Left lung (tissue), 10 donors: Measurements from ENCODE around the gene DMD. TPM values are rescaled to one million over a fixed set of nuclear protein-coding genes. Genes with fewer than 3 reads are reported as not detected.

Source experiments
- ATAC-seq: fragments of 200-7000 bp; cut with Tn5 transposase; one replicate; pipeline ENCODE4 v1.9.1; 2020; ENCODE audit warnings: moderate library complexity
- DNase-seq, 4 donors: peaks; one replicate each; pipeline ENCODE4 v3.0.0-alpha.2; 2013 to 2020
- H3K27ac ChIP-seq, 2 donors: fragments of 200-600 bp; sonication (generic) in 1 of 2; one replicate each; pipeline versions ENCODE4 v1.5.0 to v1.8.0; 2020 to 2021
- H3K27me3 ChIP-seq, 2 donors: fragments of 200-600 bp; sonication (generic) in 1 of 2; one replicate each; pipeline versions ENCODE4 v1.5.0 to v1.8.0; 2020 to 2021
- H3K36me3 ChIP-seq, 2 donors: fragments of 200-600 bp; sonication (generic) in 1 of 2; one replicate each; pipeline versions ENCODE4 v1.5.0 to v1.8.0; 2020 to 2021
- H3K4me1 ChIP-seq, 2 donors: fragments of 200-600 bp; one replicate each; pipeline ENCODE4 v1.8.0; 2021
- H3K4me3 ChIP-seq, 2 donors: fragments of 200-600 bp; sonication (generic) in 1 of 2; one replicate each; pipeline versions ENCODE4 v1.5.0 to v1.8.0; 2020 to 2021; ENCODE audit warnings: mild to moderate bottlenecking in 1 of 2
- H3K9me3 ChIP-seq, 2 donors: fragments of 200-600 bp; sonication (generic) in 1 of 2; one replicate each; pipeline versions ENCODE4 v1.5.0 to v1.8.0; 2020 to 2021
- intact Hi-C, 2 donors: fragments of 100-400 bp; cut with DNase I; formaldehyde crosslinking; loops; one replicate each; pipeline versions ENCODE4 v1.11.2 to v1.14.2; 2022
- polyA plus RNA-seq, 6 donors: library from polyadenylated mRNA; unstranded; fragments of 120-200 nt; gene quantifications; one replicate each; pipeline ENCODE4 v1.2.1, GENCODE V29; 2013; ENCODE audit not compliant: insufficient read length in 6 of 6
- total RNA-seq, 2 donors: library from RNA; stranded (reverse); fragmentation: NEBNext Ultra II Directional; extraction: Animal tissue kit (Norgen Biotek cat#: 25700); gene quantifications; one replicate each; pipeline ENCODE4 v1.2.1, GENCODE V29; 2021
- TF ChIP-seq, protein P1 (sequence below), 2 donors: fragments of 200-600 bp; sonication (generic) in 1 of 2; IDR thresholded peaks; one replicate each; pipeline versions ENCODE4 v1.5.0 to v1.8.0; 2021; ENCODE audit warnings: antibody characterized with exemption in 2 of 2
- donor health status: DM: no; HTN: yes; CAD: no.
- donor health status: DM: no; HTN: no; CAD: no.

Gene DMD
- total and polyA plus RNA-seq, 8 donors: 16.6 to 68.8 (median 54.0) TPM

DNA sequence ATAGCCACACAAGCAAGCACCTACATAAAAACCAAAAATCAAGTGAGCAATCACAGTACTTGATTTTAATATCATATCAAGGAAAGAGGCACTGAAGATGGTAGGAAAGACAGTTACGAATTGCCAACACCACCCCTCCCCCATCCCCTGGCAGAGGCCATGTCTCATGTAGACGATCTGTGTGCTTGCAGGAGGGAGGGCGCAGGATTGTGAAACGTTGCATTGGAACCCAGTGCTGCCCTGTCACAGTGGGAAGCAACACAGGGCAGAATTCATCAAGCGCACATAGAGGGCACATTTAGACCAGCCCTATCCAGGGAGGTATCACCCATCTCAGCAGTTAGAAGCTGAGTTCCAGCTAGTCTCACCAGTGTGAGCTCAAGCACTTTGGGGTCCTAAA is 359.8 kb downstream of the DMD start:
- Histone ChIP-seq H3K27ac (no peak overlapping the region), H3K36me3 (no peaks in the 10 kb centered on the region), H3K4me3 (no peak overlapping the region), H3K27me3 (no peaks in the 10 kb centered on the region), H3K4me1 (no peaks in the 10 kb centered on the region), H3K9me3 (no peaks in the 10 kb centered on the region)
- DNase-seq: no peak
- intact Hi-C loops: no loop called here
- no peak for ATAC-seq
- TF ChIP-seq, protein P1, sequence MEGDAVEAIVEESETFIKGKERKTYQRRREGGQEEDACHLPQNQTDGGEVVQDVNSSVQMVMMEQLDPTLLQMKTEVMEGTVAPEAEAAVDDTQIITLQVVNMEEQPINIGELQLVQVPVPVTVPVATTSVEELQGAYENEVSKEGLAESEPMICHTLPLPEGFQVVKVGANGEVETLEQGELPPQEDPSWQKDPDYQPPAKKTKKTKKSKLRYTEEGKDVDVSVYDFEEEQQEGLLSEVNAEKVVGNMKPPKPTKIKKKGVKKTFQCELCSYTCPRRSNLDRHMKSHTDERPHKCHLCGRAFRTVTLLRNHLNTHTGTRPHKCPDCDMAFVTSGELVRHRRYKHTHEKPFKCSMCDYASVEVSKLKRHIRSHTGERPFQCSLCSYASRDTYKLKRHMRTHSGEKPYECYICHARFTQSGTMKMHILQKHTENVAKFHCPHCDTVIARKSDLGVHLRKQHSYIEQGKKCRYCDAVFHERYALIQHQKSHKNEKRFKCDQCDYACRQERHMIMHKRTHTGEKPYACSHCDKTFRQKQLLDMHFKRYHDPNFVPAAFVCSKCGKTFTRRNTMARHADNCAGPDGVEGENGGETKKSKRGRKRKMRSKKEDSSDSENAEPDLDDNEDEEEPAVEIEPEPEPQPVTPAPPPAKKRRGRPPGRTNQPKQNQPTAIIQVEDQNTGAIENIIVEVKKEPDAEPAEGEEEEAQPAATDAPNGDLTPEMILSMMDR (IDR thresholded peaks at IDR 0.05): no peak

DNA sequence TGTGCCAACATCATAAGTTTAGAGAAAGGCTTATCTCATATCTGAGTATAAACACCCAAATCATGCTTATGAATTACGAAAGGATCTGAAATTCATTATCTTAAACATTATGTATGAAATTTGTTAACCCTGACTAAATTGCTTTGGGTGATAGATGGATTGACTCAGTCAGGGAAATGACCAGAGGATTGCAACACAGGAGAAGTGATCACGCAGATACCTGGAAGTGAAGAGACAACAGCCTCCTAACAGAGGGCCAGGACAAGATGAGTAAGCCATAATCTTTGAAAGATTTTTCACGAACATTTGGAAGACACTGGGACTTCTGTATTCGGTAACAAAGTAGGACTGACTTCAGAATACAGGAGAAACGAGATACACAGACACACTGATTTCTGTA is 363.4 kb downstream of the DMD start:
- DNase-seq (no peak), ATAC-seq (no peak)
- H3K9me3 ChIP-seq: no peaks in the 10 kb centered on the region
- TF ChIP-seq, protein P1 (IDR thresholded peaks at IDR 0.05): no peak
- no peak overlapping the region for H3K4me3 ChIP-seq
- H3K4me1 ChIP-seq: no peaks in the 10 kb centered on the region
- no peak overlapping the region for H3K27ac ChIP-seq
- intact Hi-C loops: no loop called here
- H3K36me3 ChIP-seq: no peaks in the 10 kb centered on the region
- no peaks in the 10 kb centered on the region for H3K27me3 ChIP-seq

DNA sequence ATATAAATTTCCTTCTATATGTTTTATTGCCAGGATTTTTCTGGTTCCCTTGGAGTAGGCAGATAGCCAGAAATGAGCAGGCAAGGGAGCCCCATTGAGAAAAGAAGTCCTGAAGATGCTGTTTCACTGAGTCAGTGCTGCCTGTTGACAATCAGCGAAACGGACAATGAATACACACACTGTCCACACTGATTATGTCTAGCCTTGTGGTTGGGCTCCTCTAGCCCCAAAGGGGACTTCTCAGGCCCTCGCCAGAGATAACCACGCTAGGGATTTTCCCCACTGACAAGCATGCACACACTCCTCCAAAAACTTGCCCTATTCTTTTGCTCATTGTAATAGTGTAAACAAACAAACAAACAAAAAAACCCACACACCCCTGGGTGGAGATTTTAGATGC is 369.3 kb downstream of the DMD start:
- intact Hi-C loops: no loop called here
- H3K27me3 ChIP-seq: no peaks in the 10 kb centered on the region
- H3K9me3 ChIP-seq: no peaks in the 10 kb centered on the region
- no peak overlapping the region for H3K27ac ChIP-seq
- no peak for ATAC-seq
- DNase-seq: no peak
- TF ChIP-seq, protein P1 (IDR thresholded peaks at IDR 0.05): no peak
- H3K4me3 ChIP-seq: no peak overlapping the region
- H3K36me3 ChIP-seq: no peaks in the 10 kb centered on the region
- H3K4me1 ChIP-seq: no peaks in the 10 kb centered on the region

DNA sequence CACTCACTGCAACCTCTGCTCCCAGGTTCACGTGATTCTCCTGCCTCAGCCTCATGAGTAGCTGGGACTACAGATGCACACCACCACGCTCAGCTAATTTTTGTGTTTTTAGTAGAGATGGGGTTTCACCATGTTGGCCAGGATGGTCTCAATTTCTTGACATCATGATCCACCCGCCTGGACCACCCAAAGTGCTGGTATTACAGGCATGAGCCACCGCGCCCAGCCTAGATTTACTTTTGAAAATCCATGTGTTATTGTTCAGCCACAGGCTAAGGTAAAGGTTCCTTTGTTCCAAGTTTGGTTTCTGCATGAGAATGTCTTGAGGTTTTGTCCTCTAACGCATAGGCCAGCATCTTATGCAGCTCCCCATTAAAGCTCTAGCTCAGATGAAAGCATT is 371.6 kb downstream of the DMD start:
- intact Hi-C loops: no loop called here
- no peak overlapping the region for H3K27ac ChIP-seq
- DNase-seq (no peak), ATAC-seq (no peak)
- no peaks in the 10 kb centered on the region for H3K4me1 ChIP-seq
- TF ChIP-seq, protein P1 (IDR thresholded peaks at IDR 0.05): no peak
- H3K9me3 ChIP-seq: no peaks in the 10 kb centered on the region
- no peak overlapping the region for H3K4me3 ChIP-seq
- H3K36me3 ChIP-seq: no peaks in the 10 kb centered on the region
- H3K27me3 ChIP-seq: no peaks in the 10 kb centered on the region

DNA sequence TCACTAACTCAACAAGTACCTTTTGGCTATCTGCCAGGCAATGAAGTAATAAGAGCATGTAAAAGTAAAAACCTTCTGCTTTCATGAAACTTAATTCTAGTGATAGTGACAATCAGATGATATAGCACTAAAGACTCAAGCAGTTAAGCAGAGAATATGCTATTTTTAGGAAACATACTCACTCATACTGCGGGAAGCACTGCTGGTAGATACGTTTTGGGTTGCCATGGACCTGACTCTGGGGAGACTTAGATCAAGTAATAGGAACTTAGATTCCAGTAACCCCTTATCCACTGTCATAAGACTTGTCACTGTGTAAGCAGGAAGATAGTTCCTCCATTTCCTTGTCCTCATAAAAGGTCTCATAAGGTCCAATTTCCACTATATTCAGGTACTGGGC is 386.3 kb downstream of the DMD start:
- no peaks in the 10 kb centered on the region for H3K9me3 ChIP-seq
- no peaks in the 10 kb centered on the region for H3K4me1 ChIP-seq
- H3K4me3 ChIP-seq: no peak overlapping the region
- H3K27ac ChIP-seq: no peak overlapping the region
- intact Hi-C loops: no loop called here
- no peaks in the 10 kb centered on the region for H3K36me3 ChIP-seq
- DNase-seq (no peak), ATAC-seq (no peak)
- TF ChIP-seq, protein P1 (IDR thresholded peaks at IDR 0.05): no peak
- no peaks in the 10 kb centered on the region for H3K27me3 ChIP-seq
